IPS DF 4.7 (cell line): ENCODE data around the gene LRIT3.

Experiments used
- DNase-seq: peaks from one replicate; pipeline ENCODE4 v3.0.0-alpha.2; 2013; ENCODE audit warnings: low spot score; ENCODE audit errors: extremely low read depth

Gene LRIT3

GRCh38 chr4:109902559-109903251 lies 54.8 kb downstream of the LRIT3 start:
- DNase-seq: no peak

- no peak for DNase-seq
Measured at GRCh38 chr4:109908731-109909130, 60.8 kb downstream of the LRIT3 start.

- DNase-seq: no peak
Measured at GRCh38 chr4:109910256-109910655, 62.3 kb downstream of the LRIT3 start.

GRCh38 chr4:109912706-109913595 lies 65.0 kb downstream of the LRIT3 start, which contains the start of gene EGF:
TSS of gene EGF (plus strand) at chr4:109912883. CDS start at chr4:109913336, 453 bp downstream.
- no peak for DNase-seq

GRCh38 chr4:109913596-109914241 lies 65.8 kb downstream of the LRIT3 start:
- DNase-seq: no peak

- DNase-seq: no peak
Measured at GRCh38 chr4:109914322-109914721, 66.4 kb downstream of the LRIT3 start.

- no peak for DNase-seq
Measured at GRCh38 chr4:109915385-109916026, 67.6 kb downstream of the LRIT3 start.

GRCh38 chr4:109916027-109916409 lies 68.1 kb downstream of the LRIT3 start:
- DNase-seq: no peak

GRCh38 chr4:109921384-109921808 lies 73.5 kb downstream of the LRIT3 start:
- no peak for DNase-seq
